Keratinocyte (primary cell): ENCODE measurements around the gene ADAM12. TPM values are rescaled to one million over a fixed set of nuclear protein-coding genes. Genes with fewer than 3 reads are reported as not detected.

Source experiments
- DNase-seq: peaks from one replicate; pipeline ENCODE4 v3.0.0-alpha.2; 2011; ENCODE audit warnings: low read depth, missing footprints, low spot score
- FAIRE-seq: peaks from 2 replicates; lab custom pipeline; 2011; peaks lifted over from hg19 to GRCh38; lab: Jason Lieb, UNC
- H2AFZ ChIP-seq: 2 replicates; pipeline ENCODE4 v1.6.0; 2012; ENCODE audit warnings: low read length, control low read depth, inconsistent platforms; ENCODE audit not compliant: control insufficient read depth
- H3K27ac ChIP-seq: 2 replicates; pipeline ENCODE4 v1.5.1; 2011; ENCODE audit warnings: low read length; ENCODE audit not compliant: control insufficient read depth, insufficient read depth
- H3K27me3 ChIP-seq: 3 replicates; pipeline ENCODE4 v1.6.0; 2011; ENCODE audit warnings: low read length; ENCODE audit not compliant: control insufficient read depth, insufficient read depth; ENCODE audit errors: extremely low read depth
- H3K36me3 ChIP-seq, 2 experiments: 2 replicates in 1 of 2; 3 replicates in 1 of 2; pipeline ENCODE4 v1.5.1; 2011; ENCODE audit warnings: low read length in 2 of 2, mild to moderate bottlenecking in 1 of 2; ENCODE audit not compliant: control insufficient read depth in 2 of 2, insufficient read depth in 2 of 2; ENCODE audit errors: extremely low read depth in 1 of 2
- H3K4me1 ChIP-seq: 3 replicates; pipeline ENCODE4 v1.5.1; 2011; ENCODE audit warnings: low read length; ENCODE audit not compliant: control insufficient read depth, insufficient read depth; ENCODE audit errors: extremely low read depth
- H3K4me2 ChIP-seq: 3 replicates; pipeline ENCODE4 v1.6.0; 2011; ENCODE audit warnings: low read depth, low read length; ENCODE audit not compliant: control insufficient read depth, insufficient read depth; ENCODE audit errors: extremely low read depth
- H3K4me3 ChIP-seq, 3 experiments: fragments of 200-600 bp in 1 of 3; sonication (generic) in 1 of 3; 2 replicates in 2 of 3; 3 replicates in 1 of 3; pipeline ENCODE4 v1.5.1; 2011 to 2016; ENCODE audit warnings: low read length in 3 of 3, mild to moderate bottlenecking in 3 of 3, control low read depth in 2 of 3, inconsistent platforms in 1 of 3, low read depth in 1 of 3, mixed read lengths in 1 of 3, mixed run types in 1 of 3, moderate library complexity in 1 of 3; ENCODE audit not compliant: control insufficient read depth in 2 of 3, insufficient read depth in 2 of 3; ENCODE audit errors: extremely low read depth in 1 of 3
- H3K79me2 ChIP-seq: 2 replicates; pipeline ENCODE4 v1.6.0; 2012; ENCODE audit warnings: low read length; ENCODE audit not compliant: control insufficient read depth, insufficient read depth
- H3K9ac ChIP-seq: 3 replicates; pipeline ENCODE4 v1.6.0; 2011; ENCODE audit warnings: low read length; ENCODE audit not compliant: control insufficient read depth, insufficient read depth; ENCODE audit errors: extremely low read depth
- H3K9me1 ChIP-seq: 3 replicates; pipeline ENCODE4 v1.6.0; 2011; ENCODE audit warnings: low read length; ENCODE audit not compliant: control insufficient read depth, insufficient read depth; ENCODE audit errors: extremely low read depth
- H3K9me3 ChIP-seq: 2 replicates; pipeline ENCODE4 v1.5.1; 2012; ENCODE audit warnings: low read depth, low read length; ENCODE audit not compliant: control insufficient read depth
- H4K20me1 ChIP-seq: 3 replicates; pipeline ENCODE4 v1.6.0; 2011; ENCODE audit warnings: low read length; ENCODE audit not compliant: control insufficient read depth, insufficient read depth; ENCODE audit errors: extremely low read depth
- EZH2 ChIP-seq: IDR thresholded peaks from one replicate; pipeline ENCODE4 v1.6.1; 2012; ENCODE audit warnings: inconsistent platforms, mild to moderate bottlenecking, low read length, moderate library complexity
- dilution Hi-C: fragments of 300-500 bp; cut with MboI; formaldehyde crosslinking; loops from one replicate; pipeline ENCODE4 v1.7.0; 2020; ENCODE audit warnings: low sequenced_read_pairs; ENCODE audit not compliant: extremely low pct_ligation_motif_present
- polyA plus RNA-seq, 5 experiments: library from polyadenylated mRNA; depleted of rRNA in 3 of 5; stranded (reverse) in 3 of 5; stranded (forward) in 1 of 5; unstranded in 1 of 5; fragments of >200 nt; gene quantifications; 1 replicate in 1 of 5; 2 replicates in 3 of 5; 3 replicates in 1 of 5; pipeline versions ENCODE4 v1.2.1 to v1.2.3, GENCODE V29; 2011 to 2012; ENCODE audit warnings: missing spikeins in 2 of 5, low read depth in 1 of 5, low replicate concordance in 1 of 5
- TF ChIP-seq, protein P1 (sequence below), 3 experiments: IDR thresholded peaks in 1 of 3; conservative IDR thresholded peaks in 1 of 3; optimal IDR thresholded peaks in 1 of 3; 2 replicates in 2 of 3; 3 replicates in 1 of 3; pipeline versions ENCODE3 to v1.5.1; 2011; ENCODE audit warnings: low read length in 3 of 3, mild to moderate bottlenecking in 3 of 3, moderate library complexity in 2 of 3, control low read depth in 1 of 3, inconsistent platforms in 1 of 3; ENCODE audit not compliant: insufficient read depth in 2 of 3; ENCODE audit errors: extremely low read depth in 1 of 3

Gene ADAM12
- polyA plus RNA-seq, 1 donor (not counting 4 experiments of a cell fraction or from before 2014, with no cell fraction given), result 0.07 TPM

DNA sequence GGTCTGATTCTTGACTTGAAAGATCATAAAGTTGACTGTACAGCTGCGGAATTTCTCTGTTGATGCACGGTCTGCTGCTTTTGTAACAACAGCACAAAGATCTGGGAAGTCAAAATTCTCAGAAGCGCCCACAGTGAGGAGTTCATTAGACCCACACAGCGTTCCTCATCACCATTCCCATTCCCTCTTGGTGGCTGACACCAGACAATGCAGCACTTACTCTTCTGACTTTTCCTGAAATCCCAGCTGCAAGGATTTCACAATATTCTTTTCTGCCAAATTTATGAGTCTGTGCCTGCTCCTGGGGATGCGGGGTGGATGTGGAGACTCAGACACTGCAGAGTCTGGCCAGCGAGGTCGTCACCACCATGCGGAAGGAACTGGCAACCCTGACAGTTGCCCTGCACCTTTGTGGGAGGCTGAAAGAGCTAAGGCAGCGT is 258.0 kb downstream of the ADAM12 start:
- H2AFZ ChIP-seq, result no peak overlapping the region
- H3K4me2 ChIP-seq, result no peak overlapping the region
- H3K79me2 ChIP-seq, result no peaks in the 10 kb centered on the region
- no peaks in the 10 kb centered on the region for H3K27me3 ChIP-seq
- no peak overlapping the region for H3K27ac ChIP-seq
- dilution Hi-C loops, result no loop called here
- FAIRE-seq, result no peak
- H3K4me3 ChIP-seq, result no peak overlapping the region
- no peaks in the 10 kb centered on the region for H3K4me1 ChIP-seq
- no peak overlapping the region for H3K9ac ChIP-seq
- TF ChIP-seq, protein P1, sequence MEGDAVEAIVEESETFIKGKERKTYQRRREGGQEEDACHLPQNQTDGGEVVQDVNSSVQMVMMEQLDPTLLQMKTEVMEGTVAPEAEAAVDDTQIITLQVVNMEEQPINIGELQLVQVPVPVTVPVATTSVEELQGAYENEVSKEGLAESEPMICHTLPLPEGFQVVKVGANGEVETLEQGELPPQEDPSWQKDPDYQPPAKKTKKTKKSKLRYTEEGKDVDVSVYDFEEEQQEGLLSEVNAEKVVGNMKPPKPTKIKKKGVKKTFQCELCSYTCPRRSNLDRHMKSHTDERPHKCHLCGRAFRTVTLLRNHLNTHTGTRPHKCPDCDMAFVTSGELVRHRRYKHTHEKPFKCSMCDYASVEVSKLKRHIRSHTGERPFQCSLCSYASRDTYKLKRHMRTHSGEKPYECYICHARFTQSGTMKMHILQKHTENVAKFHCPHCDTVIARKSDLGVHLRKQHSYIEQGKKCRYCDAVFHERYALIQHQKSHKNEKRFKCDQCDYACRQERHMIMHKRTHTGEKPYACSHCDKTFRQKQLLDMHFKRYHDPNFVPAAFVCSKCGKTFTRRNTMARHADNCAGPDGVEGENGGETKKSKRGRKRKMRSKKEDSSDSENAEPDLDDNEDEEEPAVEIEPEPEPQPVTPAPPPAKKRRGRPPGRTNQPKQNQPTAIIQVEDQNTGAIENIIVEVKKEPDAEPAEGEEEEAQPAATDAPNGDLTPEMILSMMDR (optimal IDR thresholded peaks at IDR 0.05 in 1 of 3, IDR thresholded peaks at IDR 0.05 in 1 of 3, conservative IDR thresholded peaks at IDR 0.05 in 1 of 3; ENCODE audit: extremely low read depth in 1 of 3, insufficient read depth in 2 of 3, low read length in 3 of 3), result no peak
- TF ChIP-seq EZH2, result no peak
- no peak for DNase-seq
- H3K36me3 ChIP-seq, result no peaks in the 10 kb centered on the region
- no peaks in the 10 kb centered on the region for H3K9me3 ChIP-seq
- no peaks in the 10 kb centered on the region for H3K9me1 ChIP-seq
- no peaks in the 10 kb centered on the region for H4K20me1 ChIP-seq

- Histone ChIP-seq H3K79me2 (no peaks in the 10 kb centered on the region), H3K9ac (no peak overlapping the region), H3K4me1 (no peaks in the 10 kb centered on the region)
These were observed 259.3 kb downstream of the ADAM12 start for GRCh38 chr10:126129026-126129425.

More at GRCh38 chr10:126129026-126129425, 259.3 kb downstream of the ADAM12 start:
- DNase-seq (no peak), FAIRE-seq (no peak)
- dilution Hi-C loops, result no loop called here
- Histone ChIP-seq H3K4me2 (no peak overlapping the region), H4K20me1 (no peaks in the 10 kb centered on the region), H3K36me3 (no peaks in the 10 kb centered on the region), H2AFZ (no peak overlapping the region), H3K27me3 (no peaks in the 10 kb centered on the region), H3K9me3 (no peaks in the 10 kb centered on the region), H3K4me3 (no peak overlapping the region), H3K9me1 (no peaks in the 10 kb centered on the region), H3K27ac (no peak overlapping the region)
- no peak for TF ChIP-seq EZH2
- TF ChIP-seq, protein P1 (optimal IDR thresholded peaks at IDR 0.05 in 1 of 3, IDR thresholded peaks at IDR 0.05 in 1 of 3, conservative IDR thresholded peaks at IDR 0.05 in 1 of 3; ENCODE audit: extremely low read depth in 1 of 3, insufficient read depth in 2 of 3, low read length in 3 of 3), result no peak
